Measurements from ENCODE around the gene TRAK2.

DNA sequence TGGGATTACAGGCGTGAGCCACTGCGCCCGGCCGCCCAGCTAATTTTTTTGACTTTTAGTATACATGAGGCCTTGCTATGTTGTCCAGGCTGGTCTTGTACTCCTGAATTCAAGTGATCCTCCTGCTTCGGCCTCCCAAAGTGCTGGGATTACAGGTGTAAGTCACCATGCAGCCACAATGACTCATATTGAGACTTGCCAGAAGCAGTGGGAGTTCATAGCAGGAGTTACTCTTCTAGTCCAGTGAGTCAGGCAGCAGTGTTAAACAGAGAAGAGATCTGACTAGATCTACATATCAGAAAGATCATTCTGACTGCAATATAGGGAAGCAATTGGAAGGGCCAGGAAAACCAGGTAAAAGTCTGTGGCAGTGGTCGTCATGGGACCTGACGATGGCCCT lies 92.6 kb downstream of the TRAK2 start:
- TF ChIP-seq CTCF (IDR thresholded peaks at IDR 0.05; ENCODE audit: low read depth, low read length) (no peak), MAX (IDR thresholded peaks at IDR 0.05; ENCODE audit: low read depth, low read length) (no peak), POLR2A (IDR thresholded peaks at IDR 0.05; ENCODE audit: extremely low read depth, insufficient read length) (no peak), MYC (IDR thresholded peaks at IDR 0.05; ENCODE audit: low read depth, low read length) (no peak)
